ENCODE results near the gene FIGNL2.

- TF ChIP-seq CTCF (IDR thresholded peaks at IDR 0.05), result no peak
- no peak for TF ChIP-seq EZH2 (IDR thresholded peaks at IDR 0.05)
- no peak for TF ChIP-seq EZH2phosphoT487 (IDR thresholded peaks at IDR 0.05)
Measured at GRCh38 chr12:51833448-51834227, 14.9 kb downstream of the FIGNL2 start.
